Right lobe of liver (tissue), 6 donors: ENCODE measurements around the gene CCSER1. TPM values are rescaled to one million over a fixed set of nuclear protein-coding genes. Genes with fewer than 3 reads are reported as not detected.

Source experiments
- ATAC-seq, 4 donors: fragments of 200-7000 bp; cut with Tn5 transposase; one replicate each; pipeline ENCODE4 v1.9.1; 2020; ENCODE audit warnings: mild to moderate bottlenecking in 4 of 4, moderate library complexity in 4 of 4
- DNase-seq, 3 donors: peaks; one replicate each; pipeline ENCODE4 v3.0.0-alpha.2; 2020
- H3K27ac ChIP-seq, 3 donors: fragments of 200-600 bp; one replicate each; pipeline ENCODE4 v1.8.0; 2022
- H3K27me3 ChIP-seq, 2 donors: fragments of 200-600 bp; one replicate each; pipeline ENCODE4 v1.8.0; 2022
- H3K36me3 ChIP-seq, 4 donors: fragments of 200-600 bp; sonication (generic) in 1 of 4; one replicate each; pipeline versions ENCODE4 v1.5.1 to v1.8.0; 2017 to 2022; ENCODE audit warnings: control low read depth in 1 of 4
- H3K4me1 ChIP-seq, 4 donors: fragments of 200-600 bp; sonication (generic) in 1 of 4; one replicate each; pipeline versions ENCODE4 v1.5.1 to v1.8.0; 2017 to 2022; ENCODE audit warnings: control low read depth in 1 of 4
- H3K4me3 ChIP-seq, 3 donors: fragments of 200-600 bp; one replicate each; pipeline ENCODE4 v1.8.0; 2022
- H3K9me3 ChIP-seq, 4 donors: fragments of 200-600 bp; sonication (generic) in 1 of 4; one replicate each; pipeline versions ENCODE4 v1.5.1 to v1.8.0; 2017 to 2022; ENCODE audit warnings: control low read depth in 1 of 4
- POLR2A ChIP-seq: fragments of 450-650 bp; IDR thresholded peaks from one replicate; pipeline ENCODE4 v1.6.1; 2017; ENCODE audit warnings: antibody characterized with exemption, mild to moderate bottlenecking
- WGBS: methylation state at CpG from one replicate; pipeline ENCODE4 v1.1.6; 2018; ENCODE audit warnings: low coverage, low lambda C conversion rate; ENCODE audit not compliant: insufficient coverage; ENCODE audit errors: missing lambda C conversion rate; 5-methylcytosine and 5-hydroxymethylcytosine counted together
- intact Hi-C, 2 donors: fragments of 100-400 bp; cut with DNase I; formaldehyde crosslinking; loops; one replicate each; pipeline versions ENCODE4 v1.11.2 to v1.14.1; 2022
- total RNA-seq, 6 experiments: library from RNA; depleted of rRNA in 2 of 6; stranded (reverse); fragments of >200 nt in 2 of 6; fragmentation: NEBNext Ultra II Directional in 3 of 6; extraction: Animal tissue kit (Norgen Biotek cat#: 25700) in 3 of 6; gene quantifications; one replicate each; pipeline versions ENCODE4 v1.1.0 to v1.2.4, GENCODE V29; 2016 to 2023
- TF ChIP-seq, protein P1 (sequence below), 4 donors: fragments of 200-600 bp in 3 of 4; fragments of 450-650 bp in 1 of 4; IDR thresholded peaks; one replicate each; pipeline versions ENCODE4 v1.5.1 to v1.8.0; 2016 to 2022; ENCODE audit warnings: antibody characterized with exemption in 4 of 4, mild to moderate bottlenecking in 2 of 4
- donor health status: DM: no; HTN: yes; CAD: no.
- donor health status: DM: no; HTN: no; CAD: no.
- donor health status: DM: no; HTN: no; CAD: no.
- donor health status: DM: no; HTN: yes; CAD: no.
- donor health status: DM: no; HTN: yes; CAD: no.

CCSER1 gene
- total RNA-seq, 6 experiments from 2014 or later = 0.15 to 1.00 (median 0.65) TPM

DNA sequence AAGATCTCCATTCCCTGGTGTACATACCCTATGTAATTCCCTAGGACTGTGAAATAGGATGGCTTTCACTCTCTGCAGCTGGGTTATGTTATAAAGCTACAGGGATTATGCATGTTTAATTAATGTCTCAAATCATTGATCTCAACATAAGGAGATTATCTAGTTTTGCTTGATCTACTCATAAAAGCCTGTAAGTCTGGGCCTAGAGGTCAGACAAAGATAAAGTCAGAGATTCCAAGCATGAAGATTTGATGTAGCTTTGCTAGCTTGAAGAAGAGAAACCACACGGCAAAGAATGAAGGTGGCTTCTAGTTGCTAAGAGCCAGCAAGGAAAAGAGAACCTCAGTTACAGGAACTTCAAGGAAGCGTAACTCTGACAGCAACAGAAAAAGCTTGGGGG, 456.9 kb downstream of the CCSER1 start:
- no peaks in the 10 kb centered on the region for H3K4me1 ChIP-seq
- ATAC-seq (no peak), DNase-seq (no peak)
- 46% methylated on average over 2 of the region's 2 CpGs for WGBS
- TF ChIP-seq POLR2A = no peak
- TF ChIP-seq, protein P1, sequence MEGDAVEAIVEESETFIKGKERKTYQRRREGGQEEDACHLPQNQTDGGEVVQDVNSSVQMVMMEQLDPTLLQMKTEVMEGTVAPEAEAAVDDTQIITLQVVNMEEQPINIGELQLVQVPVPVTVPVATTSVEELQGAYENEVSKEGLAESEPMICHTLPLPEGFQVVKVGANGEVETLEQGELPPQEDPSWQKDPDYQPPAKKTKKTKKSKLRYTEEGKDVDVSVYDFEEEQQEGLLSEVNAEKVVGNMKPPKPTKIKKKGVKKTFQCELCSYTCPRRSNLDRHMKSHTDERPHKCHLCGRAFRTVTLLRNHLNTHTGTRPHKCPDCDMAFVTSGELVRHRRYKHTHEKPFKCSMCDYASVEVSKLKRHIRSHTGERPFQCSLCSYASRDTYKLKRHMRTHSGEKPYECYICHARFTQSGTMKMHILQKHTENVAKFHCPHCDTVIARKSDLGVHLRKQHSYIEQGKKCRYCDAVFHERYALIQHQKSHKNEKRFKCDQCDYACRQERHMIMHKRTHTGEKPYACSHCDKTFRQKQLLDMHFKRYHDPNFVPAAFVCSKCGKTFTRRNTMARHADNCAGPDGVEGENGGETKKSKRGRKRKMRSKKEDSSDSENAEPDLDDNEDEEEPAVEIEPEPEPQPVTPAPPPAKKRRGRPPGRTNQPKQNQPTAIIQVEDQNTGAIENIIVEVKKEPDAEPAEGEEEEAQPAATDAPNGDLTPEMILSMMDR (IDR thresholded peaks at IDR 0.05) = no peak
- intact Hi-C loops = no loop called here
- no peaks in the 10 kb centered on the region for H3K36me3 ChIP-seq
- H3K4me3 ChIP-seq = no peak overlapping the region
- no peaks in the 10 kb centered on the region for H3K9me3 ChIP-seq
- H3K27ac ChIP-seq = no peak overlapping the region
- no peaks in the 10 kb centered on the region for H3K27me3 ChIP-seq

DNA sequence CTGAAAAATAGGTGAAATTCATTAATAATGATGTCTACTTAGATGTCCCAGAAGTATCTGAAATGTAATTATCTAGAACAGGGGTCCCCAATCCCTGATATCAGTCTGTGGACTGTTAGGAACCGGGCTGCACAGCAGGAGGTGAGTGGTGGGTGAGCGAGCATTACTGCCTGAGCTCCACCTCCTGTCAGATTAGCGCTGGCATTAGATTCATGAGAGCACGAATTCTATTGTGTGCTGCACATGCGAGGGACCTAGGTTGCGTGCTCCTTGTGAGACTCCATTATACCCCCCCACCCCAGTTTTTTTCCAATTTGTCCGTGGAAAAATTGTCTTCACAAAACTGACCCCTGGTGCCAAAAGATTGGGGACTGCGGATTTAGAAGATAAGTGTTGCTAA, 458.8 kb downstream of the CCSER1 start:
- intact Hi-C loops = no loop called here

DNA sequence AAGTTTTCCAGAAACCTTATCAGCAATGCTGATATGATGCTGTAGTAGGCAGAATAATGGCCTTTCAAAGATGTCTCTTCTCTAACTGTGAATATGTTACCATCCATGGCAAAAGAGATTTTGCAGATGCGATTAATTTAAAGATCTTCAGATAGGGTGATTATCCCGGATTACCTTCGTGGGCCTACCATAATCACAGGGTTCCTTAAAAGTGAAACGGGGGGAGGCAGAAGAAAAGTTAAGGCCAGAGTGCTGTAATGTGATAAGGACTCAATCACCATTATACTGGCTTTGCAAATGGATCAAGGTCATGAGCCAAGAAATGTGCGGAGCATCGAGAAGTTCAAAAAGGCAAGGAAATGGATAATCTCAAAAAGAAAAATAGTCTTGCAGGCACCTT, 459.6 kb downstream of the CCSER1 start:
- intact Hi-C loops = no loop called here
- Histone ChIP-seq H3K9me3 (no peaks in the 10 kb centered on the region), H3K27me3 (no peaks in the 10 kb centered on the region), H3K4me1 (no peaks in the 10 kb centered on the region), H3K36me3 (no peaks in the 10 kb centered on the region), H3K4me3 (no peak overlapping the region), H3K27ac (no peak overlapping the region)
- ATAC-seq (no peak), DNase-seq (no peak)
- TF ChIP-seq, protein P1 (IDR thresholded peaks at IDR 0.05) = no peak
- TF ChIP-seq POLR2A = no peak
- 67% methylated on average over 6 of the region's 6 CpGs for WGBS

More for the DNA sequence above, 458.8 kb downstream of the CCSER1 start:
- H3K27ac ChIP-seq = no peak overlapping the region
- TF ChIP-seq, protein P1 (IDR thresholded peaks at IDR 0.05) = no peak
- TF ChIP-seq POLR2A = no peak
- H3K27me3 ChIP-seq = no peaks in the 10 kb centered on the region
- H3K4me1 ChIP-seq = no peaks in the 10 kb centered on the region
- WGBS = 56% methylated on average over 8 of the region's 8 CpGs
- DNase-seq (no peak), ATAC-seq (no peak)
- H3K4me3 ChIP-seq = no peak overlapping the region
- H3K36me3 ChIP-seq = no peaks in the 10 kb centered on the region
- no peaks in the 10 kb centered on the region for H3K9me3 ChIP-seq

DNA sequence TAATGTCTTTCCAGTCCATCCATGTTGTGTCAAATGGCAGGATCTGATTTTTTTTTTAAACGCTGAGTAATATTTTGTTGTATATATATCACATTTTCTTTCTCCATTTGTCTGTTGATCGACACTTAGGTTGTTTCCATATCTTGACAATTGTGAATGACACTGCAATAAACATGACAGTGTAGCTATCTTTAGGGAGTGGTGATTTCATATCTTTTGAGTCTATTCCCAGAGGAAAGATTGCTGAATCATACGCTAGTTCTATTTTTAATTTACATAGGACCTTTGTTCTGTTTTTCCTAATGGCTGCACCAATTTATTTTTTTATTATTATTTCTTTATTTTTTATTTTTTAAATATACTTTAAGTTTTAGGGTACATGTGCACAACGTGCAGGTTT, 470.7 kb downstream of the CCSER1 start:
- no peak for DNase-seq
- 71% methylated on average over 4 of the region's 4 CpGs for WGBS
- intact Hi-C loops = no loop called here
- Histone ChIP-seq H3K4me1 (no peaks in the 10 kb centered on the region), H3K27ac (no peak overlapping the region), H3K27me3 (no peaks in the 10 kb centered on the region), H3K4me3 (no peak overlapping the region), H3K9me3 (no peaks in the 10 kb centered on the region), H3K36me3 (no peaks in the 10 kb centered on the region)
- no peak for ATAC-seq
- TF ChIP-seq POLR2A = no peak
- TF ChIP-seq, protein P1 (IDR thresholded peaks at IDR 0.05) = no peak

DNA sequence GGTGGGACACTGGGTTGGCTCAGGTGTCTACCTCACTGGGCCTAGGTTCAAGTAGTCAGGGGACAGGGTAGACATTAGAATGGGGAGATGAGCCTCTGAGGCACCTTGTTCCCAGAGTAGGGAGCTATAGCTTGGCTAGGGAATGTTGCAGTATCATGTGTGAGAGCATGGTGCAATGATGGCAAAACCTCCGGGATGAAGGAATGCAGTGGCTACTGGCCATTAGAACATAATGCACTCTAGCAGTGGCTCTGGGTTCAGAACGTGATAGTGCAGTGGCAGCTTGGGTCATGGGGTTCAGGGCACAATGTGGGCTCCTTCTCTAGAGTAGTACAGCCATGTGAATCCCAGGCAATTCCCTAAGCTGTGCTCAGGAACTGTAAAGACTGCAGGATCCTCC, 471.5 kb downstream of the CCSER1 start:
- intact Hi-C loops = no loop called here
- TF ChIP-seq, protein P1 (IDR thresholded peaks at IDR 0.05) = no peak
- no peak for TF ChIP-seq POLR2A

More for the DNA sequence above, 471.5 kb downstream of the CCSER1 start:
- WGBS = 50% methylated on average over 1 of the region's 2 CpGs
- no peak for ATAC-seq
- Histone ChIP-seq H3K9me3 (no peaks in the 10 kb centered on the region), H3K4me1 (no peaks in the 10 kb centered on the region), H3K27ac (no peak overlapping the region), H3K36me3 (no peaks in the 10 kb centered on the region), H3K4me3 (no peak overlapping the region), H3K27me3 (no peaks in the 10 kb centered on the region)
- no peak for DNase-seq
